HEK293 (cell line): ENCODE data around the gene CDH23.
A peak's percentile ranks its signal among the peaks of the same experiment; 100 is the strongest.

Experiments used
- GLIS2 ChIP-seq: fragments of 450-650 bp; formaldehyde crosslinking; IDR thresholded peaks from 2 replicates; pipeline ENCODE4 v1.5.1; 2016; ENCODE audit warnings: missing biosample characterization, missing genetic modification characterization
- HOXA7 ChIP-seq: sonication (generic); formaldehyde crosslinking; IDR thresholded peaks from 2 replicates; pipeline ENCODE4 v1.8.1; 2022; ENCODE audit warnings: missing genetic modification reagents, borderline replicate concordance
- HOXC10 ChIP-seq: sonication (generic); formaldehyde crosslinking; IDR thresholded peaks from 2 replicates; pipeline ENCODE4 v1.8.1; 2023; ENCODE audit warnings: mild to moderate bottlenecking, missing genetic modification reagents
- INSM2 ChIP-seq: fragments of 450-650 bp; formaldehyde crosslinking; IDR thresholded peaks from 2 replicates; pipeline ENCODE4 v1.5.1; 2016; ENCODE audit warnings: missing biosample characterization, missing genetic modification characterization
- OVOL3 ChIP-seq: fragments of 450-650 bp; formaldehyde crosslinking; IDR thresholded peaks from 2 replicates; pipeline ENCODE4 v1.5.1; 2016; ENCODE audit warnings: missing biosample characterization, missing genetic modification characterization
- PRDM6 ChIP-seq: fragments of 450-650 bp; formaldehyde crosslinking; IDR thresholded peaks from 2 replicates; pipeline ENCODE4 v1.5.1; 2017; ENCODE audit warnings: missing biosample characterization, missing genetic modification characterization
- REPIN1 ChIP-seq: fragments of 450-650 bp; formaldehyde crosslinking; IDR thresholded peaks from 2 replicates; pipeline ENCODE4 v1.5.1; 2017; ENCODE audit warnings: missing biosample characterization, missing genetic modification characterization, low read depth
- SCRT1 ChIP-seq: fragments of 450-650 bp; formaldehyde crosslinking; IDR thresholded peaks from 2 replicates; pipeline ENCODE4 v1.5.1; 2016; ENCODE audit warnings: missing biosample characterization, missing genetic modification characterization, borderline replicate concordance
- SETDB1 ChIP-seq: IDR thresholded peaks from one replicate; pipeline ENCODE4 v1.6.1; 2017; ENCODE audit warnings: mild to moderate bottlenecking, low read length, moderate library complexity, mixed read lengths; ENCODE audit not compliant: insufficient read length
- SP3 ChIP-seq: fragments of 450-650 bp; formaldehyde crosslinking; IDR thresholded peaks from 2 replicates; pipeline ENCODE4 v1.5.1; 2016; ENCODE audit warnings: missing biosample characterization, missing genetic modification characterization
- SP7 ChIP-seq: fragments of 450-650 bp; formaldehyde crosslinking; IDR thresholded peaks from 2 replicates; pipeline ENCODE4 v1.5.1; 2016; ENCODE audit warnings: missing biosample characterization, missing genetic modification characterization
- YY1 ChIP-seq: fragments of 450-650 bp; formaldehyde crosslinking; IDR thresholded peaks from 2 replicates; pipeline ENCODE4 v1.5.1; 2018; ENCODE audit warnings: missing biosample characterization, missing genetic modification characterization
- ZNF138 ChIP-seq: fragments of 450-650 bp; formaldehyde crosslinking; IDR thresholded peaks from 2 replicates; pipeline ENCODE4 v1.5.1; 2016; ENCODE audit warnings: missing biosample characterization, missing genetic modification characterization, borderline replicate concordance
- ZNF140 ChIP-seq: fragments of 450-650 bp; formaldehyde crosslinking; IDR thresholded peaks from 2 replicates; pipeline ENCODE4 v1.5.1; 2016; ENCODE audit warnings: missing biosample characterization, missing genetic modification characterization
- ZNF155 ChIP-seq: fragments of 450-650 bp; formaldehyde crosslinking; IDR thresholded peaks from 2 replicates; pipeline ENCODE4 v1.5.1; 2016; ENCODE audit warnings: missing biosample characterization, missing genetic modification characterization
- ZNF202 ChIP-seq: fragments of 450-650 bp; formaldehyde crosslinking; IDR thresholded peaks from 2 replicates; pipeline ENCODE4 v1.5.1; 2016; ENCODE audit warnings: missing biosample characterization, missing genetic modification characterization, borderline replicate concordance
- ZNF214 ChIP-seq: fragments of 450-650 bp; formaldehyde crosslinking; IDR thresholded peaks from 2 replicates; pipeline ENCODE4 v1.5.1; 2017; ENCODE audit warnings: missing biosample characterization, mild to moderate bottlenecking, missing genetic modification characterization, borderline replicate concordance
- ZNF24 ChIP-seq: fragments of 450-650 bp; formaldehyde crosslinking; IDR thresholded peaks from 2 replicates; pipeline ENCODE4 v1.5.1; 2016; ENCODE audit warnings: missing biosample characterization, missing genetic modification characterization
- ZNF248 ChIP-seq: fragments of 450-650 bp; formaldehyde crosslinking; IDR thresholded peaks from 2 replicates; pipeline ENCODE4 v1.5.1; 2017; ENCODE audit warnings: missing biosample characterization, missing genetic modification characterization
- ZNF280C ChIP-seq: fragments of 450-650 bp; formaldehyde crosslinking; IDR thresholded peaks from 2 replicates; pipeline ENCODE4 v1.5.1; 2016; ENCODE audit warnings: missing biosample characterization, missing genetic modification characterization
- ZNF37A ChIP-seq: fragments of 450-650 bp; IDR thresholded peaks from 2 replicates; pipeline ENCODE4 v1.5.1; 2018; ENCODE audit warnings: missing biosample characterization, missing genetic modification characterization
- ZNF426 ChIP-seq: fragments of 450-650 bp; formaldehyde crosslinking; IDR thresholded peaks from 2 replicates; pipeline ENCODE4 v1.5.1; 2017; ENCODE audit warnings: missing biosample characterization, missing genetic modification characterization, mild to moderate bottlenecking, inconsistent platforms, moderate library complexity
- ZNF514 ChIP-seq: fragments of 450-650 bp; formaldehyde crosslinking; IDR thresholded peaks from 2 replicates; pipeline ENCODE4 v1.5.1; 2016; ENCODE audit warnings: missing biosample characterization, missing genetic modification characterization
- ZNF529 ChIP-seq: fragments of 450-650 bp; formaldehyde crosslinking; IDR thresholded peaks from 2 replicates; pipeline ENCODE4 v1.5.1; 2017; ENCODE audit warnings: missing genetic modification characterization, missing biosample characterization; ENCODE audit not compliant: insufficient replicate concordance
- ZNF548 ChIP-seq: fragments of 450-650 bp; formaldehyde crosslinking; IDR thresholded peaks from 2 replicates; pipeline ENCODE4 v1.5.1; 2016; ENCODE audit warnings: missing biosample characterization, missing genetic modification characterization
- ZNF558 ChIP-seq: fragments of 450-650 bp; formaldehyde crosslinking; IDR thresholded peaks from 2 replicates; pipeline ENCODE4 v1.5.1; 2016; ENCODE audit warnings: missing biosample characterization, missing genetic modification characterization
- ZNF670 ChIP-seq: fragments of 450-650 bp; formaldehyde crosslinking; IDR thresholded peaks from 2 replicates; pipeline ENCODE4 v1.5.1; 2016; ENCODE audit warnings: missing biosample characterization, missing genetic modification characterization, low read depth
- ZNF701 ChIP-seq: fragments of 450-650 bp; formaldehyde crosslinking; IDR thresholded peaks from 2 replicates; pipeline ENCODE4 v1.5.1; 2016; ENCODE audit warnings: missing biosample characterization, missing genetic modification characterization
- ZNF776 ChIP-seq: fragments of 450-650 bp; formaldehyde crosslinking; IDR thresholded peaks from 2 replicates; pipeline ENCODE4 v1.5.0; 2017; ENCODE audit warnings: missing biosample characterization, missing genetic modification characterization, borderline replicate concordance
- ZSCAN16 ChIP-seq: fragments of 450-650 bp; formaldehyde crosslinking; IDR thresholded peaks from 2 replicates; pipeline ENCODE4 v1.5.1; 2016; ENCODE audit warnings: missing biosample characterization, missing genetic modification characterization
- TF ChIP-seq, protein P1 (sequence below): fragments of 450-650 bp; formaldehyde crosslinking; IDR thresholded peaks from 2 replicates; pipeline ENCODE4 v1.5.1; 2016; ENCODE audit warnings: missing biosample characterization, missing genetic modification characterization
- TF ChIP-seq, protein P2 (sequence below): fragments of 450-650 bp; formaldehyde crosslinking; IDR thresholded peaks from 2 replicates; pipeline ENCODE4 v1.5.1; 2016; ENCODE audit warnings: missing biosample characterization, missing genetic modification characterization, borderline replicate concordance

Gene CDH23

GRCh38 chr10:71850743-71851464, 454.2 kb downstream of the CDH23 start, which contains the start of gene PSAP (continued):
- TF ChIP-seq PRDM6 = no peak
- peak; percentile 59 for TF ChIP-seq ZNF24 (tag by site-specific recombination)
- TF ChIP-seq ZNF155 (tag by site-specific recombination) = no peak
- TF ChIP-seq ZNF138 (tag by site-specific recombination) = no peak
- no peak for TF ChIP-seq YY1
- peak; percentile 90 for TF ChIP-seq SP7 (tag by site-specific recombination)
- TF ChIP-seq ZNF548 = no peak
- no peak for TF ChIP-seq OVOL3 (tag by site-specific recombination)
- no peak for TF ChIP-seq ZSCAN16
- no peak for TF ChIP-seq ZNF426
- TF ChIP-seq ZNF670 (tag by site-specific recombination) = no peak
- peak; percentile 98 for TF ChIP-seq GLIS2 (tag by site-specific recombination)
- TF ChIP-seq HOXA7 (CRISPR knock-in tag) = no peak
- no peak for TF ChIP-seq SCRT1 (tag by site-specific recombination)
- peak; percentile 24; the same call in 1 of the 2 replicates for TF ChIP-seq REPIN1 (tag by site-specific recombination)
- peak; percentile 87 for TF ChIP-seq SP3 (tag by site-specific recombination)
- no peak for TF ChIP-seq ZNF248 (tag by site-specific recombination)
- TF ChIP-seq HOXC10 (CRISPR knock-in tag) = 0 out of 2 replicates have a peak, but pooled peaks have one; percentile 50
- TF ChIP-seq ZNF529 = no peak
- no peak for TF ChIP-seq ZNF140 (tag by site-specific recombination)
- no peak for TF ChIP-seq SETDB1
- TF ChIP-seq ZNF37A (tag by site-specific recombination) = no peak
- no peak for TF ChIP-seq ZNF701 (tag by site-specific recombination)
- peak; percentile 75 for TF ChIP-seq INSM2 (tag by site-specific recombination)
- TF ChIP-seq, protein P1, sequence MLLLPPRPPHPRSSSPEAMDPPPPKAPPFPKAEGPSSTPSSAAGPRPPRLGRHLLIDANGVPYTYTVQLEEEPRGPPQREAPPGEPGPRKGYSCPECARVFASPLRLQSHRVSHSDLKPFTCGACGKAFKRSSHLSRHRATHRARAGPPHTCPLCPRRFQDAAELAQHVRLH (tag by site-specific recombination) = no peak
- no peak for TF ChIP-seq ZNF776 (tag by site-specific recombination)
- TF ChIP-seq ZNF214 (tag by site-specific recombination) = no peak
- TF ChIP-seq, protein P2, sequence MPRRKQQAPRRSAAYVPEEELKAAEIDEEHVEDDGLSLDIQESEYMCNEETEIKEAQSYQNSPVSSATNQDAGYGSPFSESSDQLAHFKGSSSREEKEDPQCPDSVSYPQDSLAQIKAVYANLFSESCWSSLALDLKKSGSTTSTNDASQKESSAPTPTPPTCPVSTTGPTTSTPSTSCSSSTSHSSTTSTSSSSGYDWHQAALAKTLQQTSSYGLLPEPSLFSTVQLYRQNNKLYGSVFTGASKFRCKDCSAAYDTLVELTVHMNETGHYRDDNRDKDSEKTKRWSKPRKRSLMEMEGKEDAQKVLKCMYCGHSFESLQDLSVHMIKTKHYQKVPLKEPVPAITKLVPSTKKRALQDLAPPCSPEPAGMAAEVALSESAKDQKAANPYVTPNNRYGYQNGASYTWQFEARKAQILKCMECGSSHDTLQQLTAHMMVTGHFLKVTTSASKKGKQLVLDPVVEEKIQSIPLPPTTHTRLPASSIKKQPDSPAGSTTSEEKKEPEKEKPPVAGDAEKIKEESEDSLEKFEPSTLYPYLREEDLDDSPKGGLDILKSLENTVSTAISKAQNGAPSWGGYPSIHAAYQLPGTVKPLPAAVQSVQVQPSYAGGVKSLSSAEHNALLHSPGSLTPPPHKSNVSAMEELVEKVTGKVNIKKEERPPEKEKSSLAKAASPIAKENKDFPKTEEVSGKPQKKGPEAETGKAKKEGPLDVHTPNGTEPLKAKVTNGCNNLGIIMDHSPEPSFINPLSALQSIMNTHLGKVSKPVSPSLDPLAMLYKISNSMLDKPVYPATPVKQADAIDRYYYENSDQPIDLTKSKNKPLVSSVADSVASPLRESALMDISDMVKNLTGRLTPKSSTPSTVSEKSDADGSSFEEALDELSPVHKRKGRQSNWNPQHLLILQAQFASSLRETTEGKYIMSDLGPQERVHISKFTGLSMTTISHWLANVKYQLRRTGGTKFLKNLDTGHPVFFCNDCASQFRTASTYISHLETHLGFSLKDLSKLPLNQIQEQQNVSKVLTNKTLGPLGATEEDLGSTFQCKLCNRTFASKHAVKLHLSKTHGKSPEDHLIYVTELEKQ (tag by site-specific recombination) = peak; percentile 10; the same call in 1 of the 2 replicates
- no peak for TF ChIP-seq ZNF202
- no peak for TF ChIP-seq ZNF280C (tag by site-specific recombination)
- no peak for TF ChIP-seq ZNF514 (tag by site-specific recombination)
- no peak for TF ChIP-seq ZNF558 (tag by site-specific recombination)
